ENCODE data around the gene NUP98. TPM values are rescaled to one million over a fixed set of nuclear protein-coding genes. Genes with fewer than 3 reads are reported as not detected.

The NUP98 gene
- polyA plus RNA-seq, 5 donors: 57.9 to 79.0 (median 65.4) TPM

DNA sequence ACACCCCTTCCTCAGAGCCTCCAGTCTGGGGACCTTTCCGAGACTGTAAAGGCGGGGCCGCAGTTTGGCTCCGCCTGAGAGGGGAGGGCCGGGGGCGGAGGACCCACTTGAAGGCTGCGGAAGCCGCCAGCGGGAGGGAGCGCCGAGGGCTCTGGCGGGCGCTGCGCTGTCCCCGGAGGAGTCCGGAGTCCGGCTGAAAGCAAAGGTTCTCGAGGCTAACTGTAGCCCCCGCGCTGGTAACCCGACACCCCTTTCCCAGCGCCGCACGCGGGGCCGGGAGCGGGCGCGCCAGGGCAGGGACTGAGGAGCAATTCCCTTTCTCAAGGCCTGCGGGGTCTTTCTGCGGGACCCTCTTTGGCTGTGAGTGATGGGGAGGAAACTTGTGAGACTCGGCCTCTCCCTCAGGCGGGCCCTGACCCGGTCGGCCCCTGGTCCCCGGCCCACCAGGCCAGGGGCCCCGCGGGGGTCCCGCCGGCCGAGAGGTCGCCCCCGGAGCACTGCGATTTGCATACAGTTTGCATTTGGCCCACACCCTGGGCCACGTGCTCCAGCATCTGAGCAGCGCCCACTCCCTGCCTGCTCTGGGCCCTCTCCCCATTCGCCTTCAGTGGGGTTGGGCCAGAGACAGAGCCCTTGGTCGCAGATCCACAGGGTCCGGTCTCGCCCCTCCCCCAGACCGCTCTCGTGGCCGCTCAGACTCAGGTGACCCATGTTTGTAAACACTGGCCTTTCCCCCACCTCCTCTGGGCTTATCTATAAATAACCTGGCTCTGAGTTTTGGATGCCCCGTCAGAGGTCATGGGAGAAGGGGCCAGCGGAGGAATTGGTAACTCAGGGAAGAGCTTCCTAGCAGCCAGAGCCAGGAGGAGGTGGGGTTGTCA is 155.0 kb downstream of the NUP98 start:
- DNase-seq: peak; percentile 81 to 84

DNA sequence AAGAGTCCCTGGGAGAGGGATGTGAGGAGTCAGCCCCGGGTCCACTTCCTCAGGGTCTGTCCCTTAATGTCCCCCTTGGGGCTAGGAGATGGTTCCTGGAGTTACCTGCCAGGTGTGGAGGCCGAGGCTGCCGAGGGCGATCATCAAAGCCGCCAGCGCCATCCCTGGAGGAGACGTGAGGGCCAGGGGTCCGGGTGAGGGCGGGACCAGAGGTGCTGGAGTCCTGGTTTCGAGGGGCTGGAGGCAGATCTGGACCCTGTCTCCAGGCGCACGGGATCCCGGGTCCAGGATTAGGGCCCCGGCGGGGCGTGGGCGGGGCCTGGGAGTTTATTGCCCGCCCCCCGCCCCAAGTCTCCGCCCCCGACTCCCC is 155.7 kb downstream of the NUP98 start, which contains the start of gene ART5:
Gene ART5 (minus strand): TSS at position 292 of the 370 bp plus-strand sequence. CDS start 130 bp downstream, at position 162.
- no peak for DNase-seq

DNA sequence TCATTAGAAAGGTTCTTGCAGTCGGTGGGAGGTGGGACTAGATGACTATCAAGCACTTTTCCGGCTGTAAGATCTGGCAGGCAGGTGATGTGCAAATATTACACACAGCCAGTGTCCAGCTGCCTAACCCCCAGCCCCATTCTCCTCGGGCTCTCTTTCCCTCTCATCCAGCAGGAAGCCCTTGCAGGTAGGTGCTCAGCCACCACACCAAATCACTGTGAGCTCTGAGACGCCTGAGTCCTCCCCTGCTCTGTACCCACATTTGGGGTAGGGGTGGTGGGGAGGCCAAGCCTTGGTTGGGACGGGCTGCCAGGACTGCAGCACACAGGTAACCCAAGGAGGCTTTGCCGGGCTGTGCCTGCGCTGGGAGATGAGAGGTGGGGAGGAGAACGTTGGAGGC is 156.2 kb downstream of the NUP98 start:
- DNase-seq: no peak

DNA sequence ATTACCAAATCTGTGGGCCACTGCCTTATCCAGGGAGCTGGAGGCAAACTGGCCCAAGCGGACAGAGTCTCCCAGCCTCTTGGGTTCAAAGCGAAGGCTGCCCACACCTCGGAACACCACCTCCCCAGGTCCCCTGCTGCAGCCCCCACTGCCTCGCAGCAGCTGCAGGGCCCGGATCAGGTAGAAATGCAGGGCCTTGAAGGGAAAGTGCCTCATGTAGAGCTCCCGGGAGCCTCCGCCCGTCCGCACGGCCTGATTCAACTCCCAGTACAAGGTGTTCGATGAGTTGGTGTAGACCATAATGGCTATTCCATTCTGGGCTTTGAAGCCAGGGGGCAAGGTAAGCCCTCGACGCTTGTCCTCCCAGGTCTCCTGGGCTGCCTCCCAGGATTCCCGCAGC is 157.5 kb downstream of the NUP98 start:
- DNase-seq: no peak

- DNase-seq: no peak
Measured at GRCh38 chr11:3638513-3638912, 158.8 kb downstream of the NUP98 start.

DNA sequence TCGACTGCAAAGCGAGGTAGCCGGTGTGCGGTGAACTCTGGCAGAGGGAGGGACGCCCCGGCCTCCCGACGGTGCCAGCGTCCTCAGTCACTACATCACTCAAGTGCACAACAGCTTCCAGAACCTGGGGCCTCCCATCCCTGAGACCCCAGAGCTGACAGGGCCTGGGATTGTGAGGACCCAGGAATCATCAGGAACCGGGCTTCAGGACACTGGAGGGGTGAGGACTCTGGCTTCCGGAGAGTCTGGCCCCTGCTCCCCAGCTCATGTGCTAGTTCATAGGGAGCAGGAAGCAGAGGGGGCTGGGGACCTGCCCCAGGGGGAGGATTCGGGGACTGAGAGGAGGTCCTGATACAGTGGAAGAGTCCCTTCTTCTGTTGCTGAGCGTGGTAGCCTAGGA is 160.2 kb downstream of the NUP98 start:
- DNase-seq: no peak

- no peak for DNase-seq
Measured at GRCh38 chr11:3635641-3636375, 161.5 kb downstream of the NUP98 start.

DNA sequence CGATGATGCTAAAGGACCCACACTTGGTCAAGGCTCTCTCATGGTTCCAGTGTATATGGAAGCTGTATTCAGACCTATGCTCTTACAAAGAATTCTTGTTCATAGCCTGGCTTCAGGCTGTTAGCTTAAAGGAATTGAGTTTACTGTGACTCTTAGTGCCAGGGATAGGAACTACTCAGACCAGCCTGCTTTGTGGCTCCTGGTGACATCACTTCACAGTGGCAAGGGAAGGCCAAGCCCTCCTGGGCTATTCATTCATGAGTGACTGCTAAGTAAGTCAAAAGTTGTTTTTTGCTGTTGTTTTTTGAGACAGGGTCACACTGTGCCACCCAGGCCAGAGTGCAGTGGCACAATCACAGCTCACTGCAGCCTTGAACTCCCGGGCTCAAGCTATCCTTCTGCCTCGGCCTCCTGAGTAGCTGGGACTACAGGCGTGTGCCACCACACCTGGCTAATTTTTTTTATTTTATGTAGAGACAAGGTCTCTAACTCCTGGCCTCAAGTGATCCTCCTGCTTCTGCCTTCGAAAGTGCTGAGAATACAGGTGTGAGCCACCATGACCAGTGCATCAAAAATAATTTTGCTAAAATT is 165.2 kb downstream of the NUP98 start:
- DNase-seq: no peak

DNA sequence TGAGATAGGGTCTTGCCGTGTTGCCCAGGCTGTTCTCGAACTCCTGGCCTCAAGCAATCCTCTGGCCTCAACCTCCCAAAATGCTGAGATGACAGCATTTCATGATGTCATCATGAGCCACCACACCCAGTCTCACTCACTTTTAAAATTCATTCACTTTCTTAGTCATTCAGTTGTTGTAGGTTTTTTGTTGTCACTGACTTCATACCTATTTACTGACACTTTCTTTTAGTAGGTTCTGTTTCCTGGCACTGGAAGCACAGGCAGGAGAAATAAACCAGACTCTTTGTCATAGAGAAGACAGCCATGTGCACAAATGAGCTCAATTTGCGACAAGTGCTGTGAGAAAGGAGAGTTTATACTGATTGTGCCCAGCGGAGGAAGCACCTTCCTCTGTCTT is 166.0 kb downstream of the NUP98 start:
- DNase-seq: no peak

DNA sequence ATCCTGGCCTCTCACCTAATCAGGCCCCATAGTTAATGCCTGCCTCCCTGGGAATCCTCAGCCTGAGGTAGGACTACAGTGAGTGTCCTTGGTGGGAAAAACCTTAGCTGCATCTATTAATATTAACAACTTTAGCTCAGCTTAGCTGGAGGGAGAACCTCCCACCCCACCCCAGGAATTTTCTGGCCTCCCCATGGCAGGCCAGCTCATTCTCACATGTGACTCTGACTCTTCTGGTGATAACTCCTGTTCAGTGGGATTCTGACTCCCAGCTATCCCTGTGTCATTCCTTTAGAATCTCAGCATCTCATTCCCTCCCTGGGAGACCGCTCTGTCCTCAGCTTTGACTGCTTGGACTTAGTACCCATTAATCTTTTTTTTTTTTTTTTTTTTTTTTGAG is 170.1 kb downstream of the NUP98 start:
- no peak for DNase-seq

DNA sequence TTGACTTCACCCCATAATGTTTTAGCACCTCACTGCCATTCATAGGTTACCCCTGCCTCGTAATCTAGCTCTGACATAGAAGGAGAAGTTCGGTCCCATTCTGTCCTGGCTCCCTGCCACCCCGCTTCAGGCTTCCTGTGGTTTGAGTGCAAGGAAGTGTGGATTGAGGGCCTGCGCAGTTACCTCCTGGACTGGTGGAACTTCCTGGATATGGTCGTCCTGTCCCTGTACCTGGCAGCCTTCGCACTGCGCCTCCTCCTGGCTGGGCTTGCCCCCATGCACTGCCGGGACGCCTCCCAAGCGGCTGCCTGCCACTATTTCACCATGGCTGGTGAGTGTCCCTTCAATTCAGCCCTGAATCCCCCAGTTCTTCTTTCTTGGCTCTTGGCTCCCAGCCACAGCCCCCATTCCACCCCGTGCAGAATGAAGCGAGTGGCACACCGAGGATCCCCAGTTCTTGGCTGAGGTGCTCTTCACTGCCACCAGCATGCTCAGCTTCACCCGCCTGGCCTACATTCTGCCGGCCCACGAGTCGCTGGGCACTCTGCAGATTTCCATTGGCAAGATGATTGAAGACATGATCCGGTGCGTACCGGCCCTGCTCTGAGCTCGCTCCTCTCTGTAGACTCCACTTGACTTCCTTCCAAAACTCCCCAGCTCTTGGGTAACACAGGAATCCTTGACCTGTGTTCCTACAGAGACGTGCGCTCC is 170.9 kb downstream of the NUP98 start:
- DNase-seq: no peak

Other genes starting within 250 kb of the NUP98 start
- 1 to 10 TPM; 1.0 to 2.1 (median 1.1) TPM for gene ART5, start 155.6 kb downstream of the NUP98 start, polyA plus RNA-seq (ENCODE audit: insufficient read depth in 1 of 5, insufficient read length in 5 of 5, low replicate concordance in 1 of 5)
- under 1 TPM in 3 of 5 donors, not detected in 2; 0.13 to 0.31 (median 0.24) TPM for gene ART1, start 152.4 kb downstream of the NUP98 start, polyA plus RNA-seq (ENCODE audit: insufficient read depth in 1 of 5, insufficient read length in 5 of 5, low replicate concordance in 1 of 5)
- gene CHRNA10, start 126.2 kb downstream of the NUP98 start, polyA plus RNA-seq (ENCODE audit: insufficient read depth in 1 of 5, insufficient read length in 5 of 5, low replicate concordance in 1 of 5): 1 to 10 TPM; 1.7 to 3.3 (median 2.4) TPM
- 10 to 100 TPM; 42.7 to 55.4 (median 50.2) TPM for gene PGAP2, start 11.0 kb upstream of the NUP98 start, polyA plus RNA-seq (ENCODE audit: insufficient read depth in 1 of 5, insufficient read length in 5 of 5, low replicate concordance in 1 of 5)
- 10 to 100 TPM; 21.0 to 36.0 (median 24.7) TPM for gene RHOG, start 43.4 kb upstream of the NUP98 start, polyA plus RNA-seq (ENCODE audit: insufficient read depth in 1 of 5, insufficient read length in 5 of 5, low replicate concordance in 1 of 5)
- 10 to 100 TPM; 38.6 to 51.9 (median 41.6) TPM for gene STIM1, start 58.1 kb upstream of the NUP98 start, polyA plus RNA-seq (ENCODE audit: insufficient read depth in 1 of 5, insufficient read length in 5 of 5, low replicate concordance in 1 of 5)